Common myeloid progenitor, CD34-positive (primary cell): Measurements from ENCODE around the gene RAI14.
A peak's percentile ranks its signal among the peaks of the same experiment; 100 is the strongest.

Experiments used
- CTCF ChIA-PET: fragments of 350-600 bp; sonication (Branson Sonifier 250); formaldehyde crosslinking; loops from one replicate; lab custom pipeline; 2021; ENCODE audit warnings: antibody characterized with exemption; lab: Charles Lee
- POLR2A ChIA-PET: fragments of 350-600 bp; sonication (Branson Sonifier 250); formaldehyde crosslinking; loops from one replicate; lab custom pipeline; 2021; ENCODE audit warnings: antibody characterized with exemption; lab: Charles Lee
- DNase-seq, 3 donors: peaks; one replicate each; pipeline versions ENCODE4 v3.0.0 to v3.0.0-alpha.2; 2013
- H3K27ac ChIP-seq, 2 experiments: 1 replicate in 1 of 2; 2 replicates in 1 of 2; pipeline ENCODE4 v1.7.0; 2013; ENCODE audit warnings: inconsistent platforms in 2 of 2, low read length in 2 of 2, mild to moderate bottlenecking in 2 of 2, low read depth in 1 of 2, moderate library complexity in 1 of 2; ENCODE audit not compliant: severe bottlenecking in 2 of 2, insufficient read depth in 1 of 2, poor library complexity in 1 of 2
- H3K27me3 ChIP-seq, 5 experiments: replicated peaks in 2 of 5; 1 replicate in 3 of 5; 2 replicates in 2 of 5; pipeline versions ENCODE4 v1.6.1 to v1.7.0; 2013; ENCODE audit warnings: low read length in 4 of 5, mild to moderate bottlenecking in 2 of 5, moderate library complexity in 2 of 5, inconsistent platforms in 1 of 5; ENCODE audit not compliant: insufficient read depth in 5 of 5, control insufficient read depth in 4 of 5
- H3K36me3 ChIP-seq, 4 experiments: 1 replicate in 2 of 4; 2 replicates in 2 of 4; pipeline versions ENCODE4 v1.6.1 to v1.7.0; 2013; ENCODE audit warnings: low read length in 3 of 4, control low read depth in 1 of 4, mild to moderate bottlenecking in 1 of 4; ENCODE audit not compliant: control insufficient read depth in 4 of 4, insufficient read depth in 4 of 4
- H3K4me1 ChIP-seq, 4 experiments: 1 replicate in 3 of 4; 2 replicates in 1 of 4; pipeline versions ENCODE4 v1.6.1 to v1.7.1; 2013; ENCODE audit warnings: low read length in 3 of 4, mild to moderate bottlenecking in 3 of 4, control low read depth in 1 of 4, inconsistent platforms in 1 of 4, moderate library complexity in 1 of 4; ENCODE audit not compliant: control insufficient read depth in 4 of 4, insufficient read depth in 4 of 4; ENCODE audit errors: control extremely low read depth in 1 of 4
- H3K4me3 ChIP-seq, 7 experiments: 1 replicate in 4 of 7; 2 replicates in 3 of 7; pipeline versions ENCODE4 v1.5.1 to v1.7.0; 2013; ENCODE audit warnings: mild to moderate bottlenecking in 7 of 7, low read length in 6 of 7, moderate library complexity in 6 of 7, inconsistent platforms in 2 of 7, low read depth in 2 of 7, control low read depth in 1 of 7; ENCODE audit not compliant: insufficient read depth in 4 of 7, control insufficient read depth in 1 of 7; ENCODE audit errors: extremely low read depth in 1 of 7
- H3K9me3 ChIP-seq, 5 experiments: 1 replicate in 4 of 5; 2 replicates in 1 of 5; pipeline versions ENCODE4 v1.6.1 to v1.7.1; 2013; ENCODE audit warnings: low read length in 4 of 5, mild to moderate bottlenecking in 2 of 5, inconsistent platforms in 1 of 5, low read depth in 1 of 5, moderate library complexity in 1 of 5; ENCODE audit not compliant: control insufficient read depth in 4 of 5, insufficient read depth in 2 of 5; ENCODE audit errors: control extremely low read depth in 1 of 5
- WGBS: methylation state at CpG from one replicate; pipeline ENCODE4 v1.1.5; 2013; ENCODE audit not compliant: insufficient coverage; 5-methylcytosine and 5-hydroxymethylcytosine counted together

The RAI14 gene

GRCh38 chr5:34686762-34687268 is 30.7 kb downstream of the RAI14 start:
- H3K4me3 ChIP-seq = peak overlapping the region in 1 of 7 experiments; percentile 3
- POLR2A ChIA-PET = no interaction called here
- H3K4me1 ChIP-seq = peaks cover 0 to 4% (median 0%) of the 10 kb centered on the region in 4 experiments
- no peaks in the 10 kb centered on the region for H3K36me3 ChIP-seq
- CTCF ChIA-PET = interaction anchor here (2.5 kb wide), 1 partner anchor 13 kb away, joined by 6 read pairs; no protein-coding TSS in a partner anchor
- no peaks in the 10 kb centered on the region for H3K9me3 ChIP-seq
- peak; percentile 43 to 82 (median 68) for DNase-seq
- H3K27me3 ChIP-seq = no peaks in the 10 kb centered on the region
- WGBS = 51% methylated on average over 4 of the region's 7 CpGs
- no peak overlapping the region for H3K27ac ChIP-seq

- Histone ChIP-seq H3K27ac (no peak overlapping the region), H3K4me3 (no peak overlapping the region), H3K27me3 (no peaks in the 10 kb centered on the region), H3K9me3 (no peaks in the 10 kb centered on the region), H3K4me1 (peaks cover 0 to 4% (median 0%) of the 10 kb centered on the region in 4 experiments), H3K36me3 (no peaks in the 10 kb centered on the region)
- DNase-seq = no peak
- WGBS = 94% methylated on average over 4 of the region's 10 CpGs
- ChIA-PET POLR2A (no interaction called here), CTCF (interaction anchor here (0.7 to 2.5 kb wide), 2 partner anchors 12 to 14 kb away, joined by 3 to 6 read pairs; no protein-coding TSS in a partner anchor)
These were observed 31.3 kb downstream of the RAI14 start for GRCh38 chr5:34687269-34688011.

- POLR2A ChIA-PET = no interaction called here
These were observed 32.1 kb downstream of the RAI14 start for GRCh38 chr5:34688015-34688810.

GRCh38 chr5:34690301-34690700 is 34.2 kb downstream of the RAI14 start:
- ChIA-PET POLR2A (interaction anchor here (0.5 kb wide), 1 partner anchor 34 kb away, joined by 3 read pairs; the partner anchor contains the start of gene RAI14), CTCF (no interaction called here)
- no peak for DNase-seq
- WGBS = 98% methylated on average over 8 of the region's 8 CpGs
- Histone ChIP-seq H3K36me3 (no peaks in the 10 kb centered on the region), H3K4me3 (no peak overlapping the region), H3K9me3 (no peaks in the 10 kb centered on the region), H3K4me1 (peaks cover 0 to 5% (median 0%) of the 10 kb centered on the region in 4 experiments), H3K27me3 (no peaks in the 10 kb centered on the region), H3K27ac (no peak overlapping the region)

More at GRCh38 chr5:34688015-34688810, 32.1 kb downstream of the RAI14 start:
- 98% methylated on average over 5 of the region's 7 CpGs for WGBS
- H3K27me3 ChIP-seq = no peaks in the 10 kb centered on the region
- peaks cover 0 to 4% (median 0%) of the 10 kb centered on the region in 4 experiments for H3K4me1 ChIP-seq
- H3K4me3 ChIP-seq = no peak overlapping the region
- CTCF ChIA-PET = interaction anchor here (0.7 to 2.5 kb wide), 2 partner anchors 11 to 15 kb away, joined by 3 to 6 read pairs; no protein-coding TSS in a partner anchor
- no peak overlapping the region for H3K27ac ChIP-seq
- no peaks in the 10 kb centered on the region for H3K36me3 ChIP-seq
- no peak for DNase-seq
- H3K9me3 ChIP-seq = no peaks in the 10 kb centered on the region

GRCh38 chr5:34690898-34691297 is 34.8 kb downstream of the RAI14 start:
- H3K27me3 ChIP-seq = no peaks in the 10 kb centered on the region
- WGBS = no CpG with 5 or more reads among the region's 2 CpGs
- H3K9me3 ChIP-seq = no peaks in the 10 kb centered on the region
- H3K4me1 ChIP-seq = peaks cover 0 to 9% (median 0%) of the 10 kb centered on the region in 4 experiments
- H3K4me3 ChIP-seq = no peak overlapping the region
- ChIA-PET CTCF (no interaction called here), POLR2A (interaction anchor here (0.5 kb wide), 1 partner anchor 35 kb away, joined by 3 read pairs; the partner anchor contains the start of gene RAI14)
- H3K27ac ChIP-seq = no peak overlapping the region
- no peaks in the 10 kb centered on the region for H3K36me3 ChIP-seq
- DNase-seq = no peak

GRCh38 chr5:34691326-34691725 is 35.2 kb downstream of the RAI14 start:
- CTCF ChIA-PET = interaction anchor here (0.6 kb wide), 1 partner anchor 21 kb away, joined by 3 read pairs; no protein-coding TSS in a partner anchor
- H3K9me3 ChIP-seq = no peaks in the 10 kb centered on the region
- no peak overlapping the region for H3K27ac ChIP-seq
- 83% methylated on average over 1 of the region's 6 CpGs for WGBS
- no peak overlapping the region for H3K4me3 ChIP-seq
- DNase-seq = no peak
- H3K4me1 ChIP-seq = peaks cover 0 to 9% (median 0%) of the 10 kb centered on the region in 4 experiments
- no peaks in the 10 kb centered on the region for H3K27me3 ChIP-seq
- H3K36me3 ChIP-seq = no peaks in the 10 kb centered on the region
- POLR2A ChIA-PET = no interaction called here
